Right ventricle myocardium inferior (tissue), 1 donor: ENCODE measurements around the gene ITPRID1. TPM values are rescaled to one million over a fixed set of nuclear protein-coding genes. Genes with fewer than 3 reads are reported as not detected.
"Not testable (repeated sequence)": the region's sequence is repeated elsewhere in the genome, so short reads cannot be mapped to it uniquely, and the experiment has no call there.

Experiments used
- ATAC-seq: fragments of 200-7000 bp; cut with Tn5 transposase; one replicate; pipeline ENCODE4 v1.9.1; 2020; ENCODE audit warnings: mild to moderate bottlenecking, moderate library complexity
- DNase-seq: peaks from one replicate; pipeline ENCODE4 v3.0.0; 2021; ENCODE audit errors: missing footprints
- intact Hi-C: fragments of 100-400 bp; cut with DNase I; formaldehyde crosslinking; loops from one replicate; pipeline ENCODE4 v1.11.0; 2022
- long read RNA-seq: library from polyadenylated mRNA; unstranded; transcript quantifications from one replicate; pipeline ENCODE4 v2.0.0, GENCODE V29; 2021
- total RNA-seq: library from RNA; stranded (reverse); fragmentation: NEBNext Ultra II Directional; extraction: Animal tissue kit (Norgen Biotek cat#: 25700); gene quantifications from one replicate; pipeline ENCODE4 v1.2.1, GENCODE V29; 2021
- donor health status: DM: no; HTN: yes; CAD: no; lungs with severe emphysema.

Gene ITPRID1
- total RNA-seq = not detected
- long read RNA-seq = 0 reads

GRCh38 chr7:31513790-31514189 lies at the start of gene ITPRID1:
Gene ITPRID1, plus strand, starts transcription at chr7:31514090. Its CDS starts 38,935 bp downstream, at chr7:31553025.
- DNase-seq = no peak
- no peak for ATAC-seq
- intact Hi-C loops = no loop called here

DNA sequence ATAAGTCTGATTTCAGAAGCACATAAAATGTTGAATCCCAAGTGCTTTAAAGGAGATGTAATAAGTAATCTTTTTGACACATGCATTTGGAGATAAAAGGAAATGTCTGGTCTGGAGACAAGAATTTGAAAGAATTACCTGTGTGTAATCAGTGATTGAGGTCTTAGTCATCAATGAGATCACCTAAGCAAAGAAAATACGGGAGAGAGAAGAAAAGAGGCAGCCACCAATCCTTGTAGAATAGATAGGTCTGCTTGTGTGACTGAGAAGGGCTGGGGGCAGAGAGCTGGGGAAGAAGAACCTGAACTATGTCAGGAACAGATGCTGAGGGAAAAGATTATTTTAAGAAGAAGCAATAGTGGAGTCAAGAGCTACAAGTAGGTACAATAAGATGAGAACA lies 49.3 kb upstream of the ITPRID1 start:
- no peak for DNase-seq
- no peak for ATAC-seq
- intact Hi-C loops = no loop called here

DNA sequence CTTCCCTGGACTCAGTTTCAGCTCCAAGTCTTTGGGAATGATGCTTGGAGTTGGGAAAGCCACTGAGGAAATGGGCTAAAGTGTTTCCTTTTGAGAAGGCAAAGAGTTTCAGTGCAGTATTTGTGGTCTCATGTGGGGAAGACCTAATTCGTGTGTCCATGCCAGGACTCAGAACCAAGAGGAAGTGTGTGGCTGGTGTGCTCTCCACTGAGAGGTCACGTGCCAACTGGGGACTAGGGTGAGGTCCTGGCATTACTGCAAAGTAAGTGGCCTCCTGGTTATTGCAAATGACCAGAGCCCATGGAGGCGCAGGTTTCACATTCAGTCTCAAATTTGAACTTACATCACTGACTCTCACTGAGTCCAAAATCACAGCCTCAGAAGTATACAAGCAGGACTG lies 48.6 kb upstream of the ITPRID1 start:
- no peak for ATAC-seq
- intact Hi-C loops = no loop called here
- DNase-seq = no peak

GRCh38 chr7:31466036-31466435 lies 47.9 kb upstream of the ITPRID1 start:
- no peak for DNase-seq
- no peak for ATAC-seq
- intact Hi-C loops = no loop called here

DNA sequence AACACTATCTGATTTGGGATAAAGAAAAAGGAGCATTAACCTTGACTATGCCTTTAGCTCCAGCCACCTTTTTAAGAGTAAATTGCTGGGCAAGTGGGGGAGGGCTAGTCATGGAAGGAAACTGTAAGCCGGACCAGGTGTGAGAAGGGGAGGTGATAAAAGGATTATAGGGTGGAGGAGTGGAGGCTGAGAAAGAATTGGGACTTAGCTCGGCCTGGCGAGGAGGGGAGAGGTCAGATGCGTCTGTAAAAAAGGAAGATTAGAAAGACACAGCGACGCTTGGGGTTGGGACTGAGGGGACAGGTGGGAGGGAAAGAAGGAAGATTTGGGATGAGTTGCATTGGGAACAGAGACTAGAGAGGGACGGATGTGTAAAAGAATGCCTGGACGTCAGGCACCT lies 43.0 kb upstream of the ITPRID1 start:
- DNase-seq, intact Hi-C loops, ATAC-seq: not testable (repeated sequence)

GRCh38 chr7:31475368-31475767 lies 38.5 kb upstream of the ITPRID1 start:
- ATAC-seq (no peak), DNase-seq (no peak)
- intact Hi-C loops = no loop called here

DNA sequence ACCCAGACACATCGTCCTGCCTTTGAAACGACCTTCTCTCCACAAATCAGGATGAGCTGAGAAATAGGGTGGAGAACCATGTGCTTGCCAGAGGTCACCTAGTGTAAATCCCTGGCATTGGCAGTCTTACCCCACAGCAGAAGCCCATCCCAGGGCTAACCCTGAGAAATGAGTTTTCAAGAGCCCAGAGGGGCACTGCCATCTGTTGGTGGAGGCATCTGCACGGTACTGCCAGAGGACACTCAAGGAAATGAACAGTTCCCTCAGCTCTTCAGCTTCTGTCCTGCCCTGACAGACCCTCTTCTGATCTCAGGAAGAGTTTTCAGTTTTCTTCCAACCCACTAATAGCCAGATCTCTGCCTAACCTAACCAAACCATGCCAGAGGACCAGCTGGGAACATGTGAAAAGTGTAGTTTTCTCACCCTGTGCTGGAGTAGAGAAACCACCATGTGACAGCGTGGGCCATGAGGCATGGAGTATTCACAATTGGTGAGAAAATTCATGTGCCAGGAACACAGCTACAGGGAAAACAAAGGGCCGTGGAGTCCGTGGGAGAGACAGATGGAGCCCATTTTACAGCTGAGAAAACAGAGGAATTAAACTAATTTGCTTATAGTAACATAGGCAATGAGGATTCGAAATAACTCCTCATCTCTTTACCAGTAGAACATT lies 37.7 kb upstream of the ITPRID1 start:
- ATAC-seq (no peak), DNase-seq (no peak)
- intact Hi-C loops = no loop called here

DNA sequence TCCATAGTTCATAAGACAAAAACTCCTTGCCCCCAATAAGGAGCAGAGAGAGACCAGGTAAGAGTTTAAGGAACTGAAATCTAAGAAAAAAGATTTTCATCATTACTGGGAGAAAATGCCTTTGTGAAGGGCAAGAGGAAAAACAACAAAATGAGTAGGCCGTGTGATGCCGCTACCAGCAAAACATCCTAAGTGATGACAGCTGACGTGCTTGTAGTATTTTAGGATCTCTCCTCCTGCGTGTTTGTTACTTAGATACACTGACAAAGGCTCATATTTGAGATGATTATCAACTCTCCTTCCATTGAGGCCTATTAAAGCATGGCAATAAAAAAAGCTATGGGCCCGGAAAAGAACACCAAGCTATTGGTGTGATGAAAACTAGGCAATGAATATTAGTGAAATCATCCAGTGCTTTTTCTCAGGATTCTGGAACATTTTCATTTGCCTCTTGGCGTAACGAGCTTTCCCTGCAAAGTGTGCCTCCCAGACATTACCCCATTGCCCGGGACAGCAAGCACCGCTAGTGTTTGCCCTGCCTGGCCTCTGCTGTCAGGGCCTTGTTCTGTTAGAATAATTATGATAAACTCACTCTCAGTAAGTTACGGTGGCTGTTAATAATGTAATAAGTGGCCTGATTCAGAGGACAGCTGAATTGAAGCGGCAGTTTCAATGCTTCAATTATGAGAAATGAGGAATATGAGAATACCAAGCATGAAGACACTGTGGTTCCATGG lies 36.8 kb upstream of the ITPRID1 start:
- DNase-seq (no peak), ATAC-seq (no peak)
- intact Hi-C loops = no loop called here

DNA sequence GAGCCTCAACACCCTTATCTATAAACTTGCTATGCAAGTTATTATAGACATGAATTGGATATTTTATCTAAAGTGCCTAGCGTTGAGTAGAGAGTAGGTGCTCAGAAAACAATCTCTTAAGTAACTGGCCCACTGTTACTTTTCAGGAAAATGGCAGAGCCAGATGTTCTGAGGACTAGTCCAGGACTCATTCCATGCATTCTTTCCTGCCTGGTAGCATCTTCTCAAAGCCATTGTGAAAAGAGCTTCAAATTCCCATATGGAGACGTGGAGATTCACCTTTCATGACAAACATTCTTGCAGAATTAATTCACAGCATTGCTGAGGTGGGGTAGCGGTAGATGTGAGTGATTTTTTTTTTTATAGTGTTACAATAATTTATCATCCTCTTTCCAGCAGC lies 35.9 kb upstream of the ITPRID1 start:
- no peak for DNase-seq
- intact Hi-C loops = no loop called here
- ATAC-seq = no peak

DNA sequence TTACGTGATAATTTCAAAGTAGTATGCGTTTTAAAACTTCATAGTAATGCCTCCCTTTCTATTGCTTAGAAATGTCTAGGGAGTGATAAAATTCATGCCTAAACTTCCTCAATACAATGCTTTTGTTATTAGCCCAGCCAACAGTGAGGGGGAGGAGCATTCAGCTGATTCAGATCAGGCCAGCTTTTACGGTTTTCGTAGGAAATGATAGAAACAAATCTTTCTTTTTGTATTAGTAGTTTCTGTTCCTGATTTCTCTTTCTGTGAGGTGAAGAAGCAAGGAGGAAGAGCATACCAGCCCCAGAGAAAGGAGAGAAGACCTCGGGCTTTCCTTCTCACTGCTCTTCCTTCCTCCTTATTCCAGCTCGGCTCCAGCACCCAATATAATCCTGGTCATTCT lies 35.2 kb upstream of the ITPRID1 start:
- ATAC-seq (no peak), DNase-seq (no peak)
- intact Hi-C loops = no loop called here

DNA sequence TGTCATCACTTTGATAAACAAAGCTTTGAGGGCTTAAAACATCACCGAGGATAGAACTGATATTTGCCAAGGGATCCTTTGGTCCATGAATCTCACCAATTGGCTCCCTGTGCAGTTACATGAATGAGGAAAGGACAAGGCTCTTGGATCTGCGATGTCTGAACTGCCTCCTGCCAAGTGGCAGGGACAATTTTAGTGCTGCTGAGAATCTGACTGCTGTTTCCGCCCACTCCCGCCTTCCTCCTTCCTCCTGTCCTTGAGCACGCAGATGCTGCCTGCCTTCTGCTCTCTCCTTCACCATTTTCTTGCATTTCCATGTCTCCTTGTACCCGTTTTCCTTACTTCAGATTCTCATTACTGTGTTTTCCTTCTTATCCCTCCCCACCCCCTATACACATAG lies 26.8 kb upstream of the ITPRID1 start:
- intact Hi-C loops = loop anchor here (10.0 kb wide), 1 partner anchor 352 kb away; no protein-coding TSS in a partner anchor
- no peak for DNase-seq
- ATAC-seq = no peak

- DNase-seq (no peak), ATAC-seq (no peak)
- intact Hi-C loops = loop anchor here (10.0 kb wide), 1 partner anchor 353 kb away; no protein-coding TSS in a partner anchor
Observed at GRCh38 chr7:31487476-31487875, 26.4 kb upstream of the ITPRID1 start.

- peak; percentile 74 for DNase-seq
- intact Hi-C loops = loop anchor here (10.0 kb wide), 1 partner anchor 354 kb away; no protein-coding TSS in a partner anchor
- ATAC-seq = no peak
Observed at GRCh38 chr7:31488562-31489203, 25.2 kb upstream of the ITPRID1 start.

GRCh38 chr7:31490796-31491314 lies 23.0 kb upstream of the ITPRID1 start:
- intact Hi-C loops = no loop called here
- DNase-seq = no peak
- ATAC-seq = no peak

DNA sequence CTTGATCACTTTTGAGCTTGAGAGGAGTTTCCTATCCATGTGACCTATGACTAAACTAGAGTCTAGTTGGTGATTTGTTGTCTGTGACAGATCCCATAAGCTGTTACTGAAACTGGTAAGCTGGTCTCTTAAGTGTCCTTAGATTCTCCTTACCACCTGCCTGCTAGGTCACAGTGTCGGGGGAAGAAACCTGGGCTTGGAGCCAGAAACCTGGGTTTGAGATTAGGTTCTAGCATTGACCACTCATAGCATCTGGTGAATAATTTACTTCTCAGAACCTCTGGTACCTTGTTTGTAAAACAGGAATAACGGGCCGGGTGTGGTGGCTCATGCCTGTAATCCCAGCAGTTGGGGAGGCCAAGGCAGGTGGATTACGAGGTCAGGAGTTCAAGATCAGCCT lies 21.8 kb upstream of the ITPRID1 start:
- intact Hi-C loops = no loop called here
- no peak for ATAC-seq
- DNase-seq = no peak

- no peak for DNase-seq
- peak; percentile 75 for ATAC-seq
- intact Hi-C loops = no loop called here
Observed at GRCh38 chr7:31493714-31494181, 20.1 kb upstream of the ITPRID1 start.

DNA sequence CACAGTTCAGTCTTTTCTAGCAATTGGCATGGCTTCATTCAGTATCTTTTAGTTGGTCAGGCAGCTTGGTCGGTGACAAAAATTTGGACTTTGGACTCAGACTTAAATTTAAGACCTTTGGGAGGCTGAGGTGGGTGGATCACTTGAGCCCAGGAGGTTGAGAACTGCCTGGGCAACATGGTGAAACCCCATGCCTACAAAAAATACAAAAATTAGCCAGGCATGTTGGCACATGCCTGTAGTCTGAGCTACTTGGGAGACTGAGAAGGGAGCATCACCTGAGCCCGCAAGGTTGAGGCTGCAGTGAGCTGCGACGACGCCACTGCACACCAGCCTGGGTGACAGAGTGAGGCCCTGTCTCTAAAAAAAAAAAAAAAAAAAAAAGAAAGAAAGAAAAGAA lies 19.5 kb upstream of the ITPRID1 start:
- intact Hi-C loops = no loop called here
- ATAC-seq = no peak
- DNase-seq = no peak

- ATAC-seq = no peak
- intact Hi-C loops = no loop called here
- no peak for DNase-seq
Observed at GRCh38 chr7:31495653-31496052, 18.2 kb upstream of the ITPRID1 start.

DNA sequence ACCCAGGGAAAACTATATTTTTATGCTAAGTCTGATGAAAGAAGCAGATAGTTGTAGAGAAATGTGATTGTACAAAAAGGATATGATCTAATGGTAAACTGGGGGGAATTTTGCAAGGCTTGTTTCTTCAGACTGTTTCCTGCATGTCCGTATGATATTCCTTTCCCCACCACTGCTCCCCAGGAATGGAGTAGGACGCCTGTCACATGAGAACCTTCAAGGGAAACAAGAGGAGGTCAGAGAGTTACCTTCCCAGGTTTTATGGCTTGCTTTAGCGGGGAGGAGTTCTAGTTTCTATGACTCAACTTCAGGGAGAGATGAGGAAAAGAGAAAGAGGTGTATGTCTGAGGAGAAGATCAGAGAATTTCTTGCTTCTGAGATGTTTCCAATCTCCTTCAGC lies 16.4 kb upstream of the ITPRID1 start:
- intact Hi-C loops = no loop called here
- ATAC-seq = no peak
- no peak for DNase-seq

DNA sequence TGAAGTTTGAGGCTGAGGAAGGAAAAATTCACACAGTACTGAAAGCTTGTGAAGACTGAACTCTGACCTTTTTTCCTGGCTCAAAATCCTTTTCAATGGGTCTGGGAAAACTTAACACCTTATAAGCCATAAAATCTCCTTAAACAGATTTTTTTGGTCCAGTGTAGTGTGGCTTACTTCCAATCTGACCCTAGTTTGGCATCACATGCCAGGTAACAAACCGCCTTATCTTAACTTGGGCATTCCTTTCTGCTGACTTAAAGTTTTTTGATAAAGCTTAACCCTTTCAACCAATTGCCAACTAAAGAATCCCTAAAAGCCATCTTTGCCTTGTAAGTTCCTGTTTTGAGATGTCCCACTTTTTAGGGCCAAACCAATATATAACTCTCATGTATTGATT lies 13.2 kb upstream of the ITPRID1 start:
- DNase-seq (no peak), ATAC-seq (no peak)
- intact Hi-C loops = no loop called here
